Stimulated activated CD8-positive, alpha-beta memory T cell treated with anti-CD3 and anti-CD28 coated beads, Interleukin-7, amount 100 ng/mL, for 48 hours (primary cell): ENCODE results near the gene MTARC2.

Experiments
- DNase-seq, 2 donors: peaks; one replicate each; pipeline ENCODE4 v3.0.0-alpha.2; 2020; ENCODE audit warnings: low read depth in 1 of 2; ENCODE audit errors: extremely low read depth in 1 of 2

MTARC2 gene

DNA sequence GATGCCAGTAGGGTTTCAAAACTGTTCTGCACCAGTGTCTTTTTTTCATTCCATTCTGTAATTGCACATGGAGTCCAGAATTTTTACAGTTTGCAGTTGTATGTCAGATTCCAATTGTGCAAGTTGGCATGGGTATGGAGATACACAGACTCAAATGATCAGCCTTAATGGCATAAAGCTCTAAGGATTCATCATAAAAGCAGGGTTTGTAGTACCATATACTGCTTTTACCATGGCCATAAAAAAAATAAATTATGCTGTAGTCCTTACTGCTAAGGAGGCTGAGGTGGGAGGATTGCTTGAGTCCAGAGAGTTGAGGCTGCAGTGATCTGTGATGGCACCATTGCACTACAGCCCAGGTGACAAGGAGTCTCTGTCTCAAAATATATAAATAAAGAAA lies 48.9 kb downstream of the MTARC2 start:
- DNase-seq = no peak

DNA sequence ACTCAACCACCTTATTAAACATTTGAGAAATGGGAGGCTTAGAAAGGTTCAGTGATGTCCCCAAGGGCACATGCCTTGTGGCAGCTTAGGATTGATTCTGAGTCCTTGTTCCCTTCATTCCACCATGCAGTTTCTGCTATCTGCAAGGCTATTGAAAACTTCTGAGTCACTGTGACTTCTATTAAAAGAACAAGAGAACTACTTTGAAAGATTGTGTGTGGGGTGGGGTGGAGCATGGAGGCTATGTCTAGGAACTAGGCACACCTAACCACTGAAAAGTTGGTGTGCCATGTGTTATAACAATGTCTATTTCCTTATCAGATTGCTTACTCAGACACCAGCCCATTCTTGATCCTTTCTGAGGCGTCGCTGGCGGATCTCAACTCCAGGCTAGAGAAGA lies 49.4 kb downstream of the MTARC2 start:
- no peak for DNase-seq

DNA sequence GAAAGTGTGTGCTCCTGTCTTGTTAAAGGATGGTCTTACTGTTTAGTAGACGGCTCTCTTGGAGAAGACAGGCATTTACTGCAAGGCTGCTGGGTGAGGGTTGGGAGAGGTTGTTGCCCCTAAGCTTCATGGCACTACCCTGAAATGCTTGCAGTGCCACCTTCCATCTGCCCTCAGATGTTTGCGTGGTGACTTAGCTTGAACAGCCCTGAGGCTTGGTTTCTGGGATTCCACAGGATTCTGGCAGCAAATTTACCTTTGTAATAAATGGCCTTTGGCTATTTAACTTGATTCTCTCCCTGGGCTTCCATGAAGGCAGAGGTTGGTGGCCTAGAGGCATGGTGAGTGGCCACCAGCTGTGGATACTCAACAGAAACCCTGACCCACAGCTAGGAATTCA lies 50.2 kb downstream of the MTARC2 start:
- no peak for DNase-seq

DNA sequence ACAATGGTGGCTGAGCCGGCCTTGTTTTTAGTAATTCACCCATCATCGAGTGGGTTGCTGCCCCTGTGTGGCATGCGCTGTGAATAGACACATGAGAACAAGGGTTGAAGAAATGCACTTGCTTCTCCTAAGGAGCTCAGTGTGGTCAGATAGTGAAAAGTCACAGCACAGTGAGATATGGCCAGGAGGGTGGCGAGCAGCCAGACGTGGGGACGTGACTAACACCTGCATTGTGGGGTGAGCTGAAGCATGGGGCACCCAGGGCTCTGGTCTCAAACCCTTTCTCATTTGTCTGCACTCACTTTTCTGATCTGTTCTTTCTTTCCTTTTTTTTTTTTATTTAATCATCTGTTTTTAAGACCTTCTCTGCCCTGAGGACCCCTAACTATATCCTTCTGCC lies 52.1 kb downstream of the MTARC2 start:
- no peak for DNase-seq

DNA sequence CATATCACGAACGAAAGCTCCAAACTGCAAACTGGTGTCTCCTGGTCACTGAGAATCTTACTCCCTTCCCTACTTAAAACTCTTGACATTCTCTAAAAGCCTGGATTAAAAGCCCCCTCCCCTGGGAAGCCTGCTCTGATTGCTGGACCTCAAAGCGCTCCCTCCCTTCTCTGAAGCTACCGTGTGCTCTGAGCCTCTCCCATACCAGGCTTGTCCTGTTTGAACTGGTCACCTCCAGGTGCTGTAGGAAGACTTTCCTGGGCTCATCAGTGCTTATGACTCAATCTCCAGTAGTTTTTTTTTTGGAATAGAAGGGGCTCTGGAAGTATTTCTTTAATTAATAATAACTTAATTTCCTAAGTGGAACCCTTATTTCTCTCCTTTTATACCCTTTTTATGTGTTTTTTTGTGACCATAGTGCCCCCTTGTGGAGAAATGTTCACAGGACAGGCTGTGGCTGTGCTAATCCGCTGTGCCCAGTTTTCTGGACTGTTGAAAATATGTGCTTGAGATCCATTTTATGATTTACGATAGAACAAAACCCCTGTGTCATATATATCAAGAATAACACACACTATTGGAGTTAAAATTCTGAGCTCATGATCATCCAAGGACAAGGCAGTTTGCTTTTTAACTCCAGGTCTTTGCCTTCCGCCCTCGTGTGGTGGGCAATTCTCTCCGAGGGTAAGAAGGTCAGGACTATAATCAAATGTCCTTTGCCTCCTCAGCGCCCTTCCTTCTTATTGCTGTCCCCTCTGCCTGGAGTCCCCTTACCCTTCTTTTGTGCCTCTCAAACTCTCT lies 55.5 kb downstream of the MTARC2 start:
- DNase-seq = no peak

DNA sequence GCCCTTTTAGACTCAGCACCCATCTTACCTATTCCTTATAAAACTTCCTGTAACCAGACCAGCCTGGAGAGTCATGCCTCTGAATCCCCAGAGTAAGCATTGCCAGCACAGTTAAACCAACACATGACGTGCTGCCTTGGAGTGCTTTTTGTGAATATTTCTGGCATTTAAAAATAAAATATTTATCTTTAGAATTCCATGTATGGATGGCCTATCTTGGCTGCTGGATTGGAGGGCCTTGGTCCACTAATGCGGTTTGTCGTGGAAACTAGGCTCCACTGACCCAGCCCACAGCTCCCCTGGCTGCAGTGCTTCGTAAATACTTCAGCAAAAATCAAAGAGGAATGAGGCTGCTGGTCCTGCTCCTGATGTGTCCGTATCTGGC lies 56.1 kb downstream of the MTARC2 start:
- no peak for DNase-seq

DNA sequence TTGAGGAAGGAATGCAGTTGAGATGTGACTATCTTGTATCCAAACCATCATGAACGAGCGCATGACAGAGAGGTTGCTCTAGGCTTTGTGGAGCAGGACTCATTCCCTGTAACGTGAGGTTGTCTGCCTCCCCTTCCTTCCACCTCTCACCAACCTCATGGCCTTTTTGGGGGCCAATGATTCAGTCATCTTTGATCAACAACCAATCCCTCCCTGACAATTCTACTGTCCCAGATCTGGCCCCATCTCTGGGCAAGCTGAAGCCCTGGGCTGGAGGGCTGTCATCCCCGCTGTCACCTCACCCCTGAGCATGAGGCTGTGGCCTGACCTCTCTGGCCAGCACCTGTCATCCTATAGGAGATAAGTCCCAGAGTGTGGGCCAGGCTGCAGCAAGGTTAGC lies 58.3 kb downstream of the MTARC2 start:
- no peak for DNase-seq

DNA sequence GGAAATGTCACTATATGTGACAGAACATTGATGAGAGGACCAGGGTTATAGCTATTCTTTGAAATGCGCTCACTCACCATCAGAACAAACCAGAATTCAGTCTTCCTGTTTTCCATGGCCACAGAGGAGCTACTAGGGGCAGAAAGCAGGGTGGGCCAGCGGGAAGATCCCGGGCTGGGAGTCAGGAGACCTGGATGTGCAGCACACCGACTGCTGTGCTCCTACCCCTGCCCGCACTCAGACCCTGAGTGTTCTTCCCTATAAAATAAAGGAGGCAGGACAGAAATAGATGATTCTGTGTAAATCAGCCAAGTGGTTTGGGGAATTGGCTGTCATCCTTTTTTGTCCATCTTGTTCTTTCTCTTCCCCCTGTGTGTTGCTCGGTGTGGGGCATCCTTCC lies 59.6 kb downstream of the MTARC2 start:
- no peak for DNase-seq

DNA sequence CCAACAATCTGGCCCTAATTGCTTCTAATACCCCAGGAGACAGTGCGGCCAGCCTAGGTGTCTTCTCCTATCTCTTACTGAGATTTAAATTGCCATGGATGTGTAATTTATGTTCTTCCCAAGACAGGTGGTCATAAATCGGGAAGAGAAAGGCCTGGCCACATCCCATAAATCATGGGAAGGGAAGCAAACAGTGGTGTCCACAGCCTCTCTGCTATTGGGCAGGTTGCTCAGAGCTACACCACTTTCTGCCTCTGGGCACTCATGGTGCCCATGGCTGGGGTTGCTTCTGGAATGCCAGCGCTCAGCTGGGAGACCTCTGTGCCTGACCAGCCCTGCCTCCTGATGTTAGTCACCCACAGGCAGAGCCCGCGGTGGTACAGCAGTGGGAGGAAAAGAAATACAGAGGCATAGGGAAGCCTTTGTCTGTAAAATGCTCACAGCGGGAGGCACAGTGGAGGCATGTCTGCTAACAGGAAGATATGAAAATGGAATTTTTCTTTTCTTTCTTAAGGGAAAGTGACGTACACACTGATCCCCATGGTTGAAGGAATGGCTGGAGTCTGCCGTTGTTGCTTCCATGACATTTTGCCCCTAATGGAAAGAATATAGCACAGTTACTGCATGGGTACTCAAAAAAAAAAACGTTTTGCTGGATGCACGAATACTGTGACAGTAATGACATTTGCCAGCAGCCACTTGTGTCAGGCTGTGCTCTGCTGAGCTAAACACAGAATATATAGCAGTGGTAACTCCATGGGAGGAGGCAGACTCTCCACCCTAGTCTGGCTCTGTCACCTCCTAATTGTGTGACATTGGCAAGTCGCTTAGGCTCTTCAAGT lies 60.4 kb downstream of the MTARC2 start:
- no peak for DNase-seq

DNA sequence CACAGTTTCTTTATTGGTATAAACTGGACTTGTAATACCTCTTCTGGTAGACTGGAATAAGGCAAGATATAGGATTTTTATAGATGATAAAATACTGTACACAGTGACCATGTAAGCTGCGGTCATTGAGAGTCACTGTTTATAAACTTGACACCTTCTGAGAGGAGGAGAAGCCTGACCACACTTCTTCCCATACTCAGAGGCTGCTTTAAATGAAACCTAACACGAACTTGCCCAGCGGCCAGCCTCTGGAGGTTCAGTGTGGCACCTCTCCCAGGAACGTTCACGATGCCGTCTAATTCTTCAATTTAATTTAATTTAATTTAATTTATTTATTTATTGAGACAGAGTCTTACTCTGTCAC lies 61.0 kb downstream of the MTARC2 start:
- no peak for DNase-seq

DNA sequence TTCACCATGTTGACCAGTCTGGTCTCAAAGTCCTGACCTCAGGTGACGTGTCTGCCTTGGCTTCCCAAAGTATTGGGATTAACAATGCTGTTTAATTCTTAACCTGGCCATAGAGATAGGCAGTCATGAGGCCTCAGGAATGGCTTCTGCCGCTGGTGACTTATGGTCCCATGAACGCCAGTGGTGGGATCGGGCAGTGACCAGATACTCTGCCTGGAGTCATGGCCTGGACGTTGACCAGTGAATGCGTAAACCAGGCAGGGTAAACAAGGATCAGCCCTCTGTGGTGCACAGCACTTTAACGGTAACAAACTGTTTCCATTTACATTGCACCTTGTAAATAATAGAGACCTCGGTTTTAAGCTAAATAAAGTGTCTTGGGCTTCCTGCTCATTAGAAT lies 61.6 kb downstream of the MTARC2 start:
- DNase-seq = no peak

DNA sequence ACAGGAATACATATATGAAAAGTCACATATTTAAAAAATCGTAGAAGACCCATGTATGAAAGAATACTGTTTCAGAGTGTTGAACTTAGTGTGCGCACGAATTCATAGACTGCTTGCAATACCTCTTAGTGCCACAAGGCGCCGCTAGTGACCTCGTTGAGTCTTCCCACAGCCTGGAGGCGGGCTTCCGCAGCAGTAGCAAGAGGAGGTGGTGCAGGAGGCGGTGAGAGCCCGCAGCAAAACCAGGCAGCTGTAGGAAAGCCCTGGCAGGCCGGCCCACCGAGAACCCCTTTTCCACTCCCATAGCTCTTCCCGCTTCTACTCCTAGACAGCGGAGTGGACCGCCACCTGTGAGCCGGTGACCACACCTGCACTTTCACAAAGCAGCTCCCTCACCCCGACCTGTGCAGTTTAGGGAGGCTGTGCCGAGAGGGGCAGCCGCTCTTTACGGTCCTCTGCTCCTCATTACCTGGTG lies 62.1 kb downstream of the MTARC2 start:
- peak; percentile 23 to 50 for DNase-seq

DNA sequence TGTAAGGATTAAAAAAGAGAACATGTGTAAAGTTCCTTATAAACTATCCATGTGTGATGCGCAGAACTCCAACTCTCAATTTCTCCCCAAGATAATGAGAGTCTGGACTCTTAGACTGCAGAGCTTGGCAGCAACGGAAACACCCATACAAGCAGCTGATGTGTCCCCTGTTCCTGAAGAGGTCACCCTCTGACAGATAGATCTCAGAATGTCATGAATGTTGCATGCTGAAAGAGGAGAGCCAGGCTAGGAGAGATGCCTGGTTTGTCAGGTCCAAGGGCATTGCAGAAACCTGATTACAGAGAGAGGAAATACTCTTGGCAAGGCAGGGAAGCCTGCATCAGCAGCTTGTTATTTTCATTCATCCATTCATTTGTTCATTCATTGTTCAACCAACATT lies 62.8 kb downstream of the MTARC2 start:
- no peak for DNase-seq

DNA sequence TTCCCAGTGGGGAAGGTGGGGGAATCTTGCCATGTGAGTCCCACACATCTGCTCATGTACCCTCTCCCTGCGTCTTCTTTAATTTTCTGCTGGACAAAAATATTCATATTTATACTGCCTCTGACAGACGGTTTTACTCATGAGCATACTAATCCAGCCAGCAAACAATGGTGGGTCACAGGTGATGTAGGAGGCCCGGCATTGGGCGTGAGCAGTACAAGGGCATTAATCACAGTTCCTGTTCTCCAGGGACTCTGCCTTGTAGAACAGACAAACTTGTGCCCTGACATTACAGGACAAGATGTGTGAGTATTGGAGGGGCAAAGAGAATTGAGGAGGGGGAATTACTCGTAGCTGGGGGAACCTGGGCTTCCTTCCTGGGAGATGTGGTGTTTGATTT lies 63.6 kb downstream of the MTARC2 start:
- DNase-seq = no peak

DNA sequence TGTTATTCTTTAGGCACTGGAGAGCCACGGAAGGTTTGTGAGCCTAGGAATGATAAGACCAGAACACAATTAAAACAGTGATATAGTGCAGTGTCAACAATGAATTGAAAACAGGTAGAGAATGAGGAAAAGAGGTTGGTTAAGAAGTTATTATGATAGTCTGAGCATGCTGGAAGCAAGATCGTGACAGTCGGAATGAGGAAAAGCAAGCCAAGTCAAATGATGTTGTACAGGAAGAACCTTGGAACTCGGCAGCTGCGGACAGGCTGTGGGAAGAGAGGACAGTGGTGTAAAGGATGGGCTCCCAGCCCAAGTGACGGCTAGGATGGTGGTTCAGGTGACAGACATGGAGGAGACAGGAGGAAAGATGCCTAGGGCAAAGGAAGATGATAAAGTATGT lies 64.2 kb downstream of the MTARC2 start:
- no peak for DNase-seq

DNA sequence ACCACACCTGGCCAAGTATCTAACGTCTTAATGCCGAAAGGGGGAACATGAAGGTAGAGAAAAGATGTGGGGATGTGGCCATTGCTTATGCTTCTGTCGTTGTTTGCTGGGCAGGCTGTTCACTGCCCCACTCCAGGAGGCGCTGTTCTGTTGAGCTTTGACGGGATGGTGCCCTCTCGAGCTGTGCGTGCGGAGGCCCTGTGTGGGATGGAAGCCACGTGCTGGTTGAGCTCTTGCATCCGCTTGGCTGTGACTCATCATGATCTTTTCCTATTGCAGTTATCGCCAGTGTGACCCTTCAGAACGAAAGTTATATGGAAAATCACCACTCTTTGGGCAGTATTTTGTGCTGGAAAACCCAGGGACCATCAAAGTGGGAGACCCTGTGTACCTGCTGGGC lies 64.9 kb downstream of the MTARC2 start:
- DNase-seq = no peak

DNA sequence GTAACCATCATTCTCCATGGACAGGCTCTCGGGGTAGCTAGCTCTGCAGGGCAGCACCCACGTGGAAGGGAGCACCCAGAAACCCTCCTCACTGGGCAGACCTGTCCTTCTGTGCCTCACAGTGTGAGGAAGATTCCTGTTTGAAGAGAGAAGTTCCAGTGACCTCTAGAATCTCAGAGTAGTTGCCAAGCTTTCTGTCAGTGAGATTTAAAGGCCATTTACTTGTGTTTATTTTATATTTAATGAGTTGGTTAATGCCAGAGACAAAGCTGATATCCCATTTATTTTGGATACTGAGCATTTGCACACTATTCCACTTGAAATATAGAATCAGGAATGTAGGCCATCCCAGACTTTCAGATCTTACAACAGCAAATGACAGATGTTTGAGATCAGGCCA lies 67.3 kb downstream of the MTARC2 start:
- no peak for DNase-seq

DNA sequence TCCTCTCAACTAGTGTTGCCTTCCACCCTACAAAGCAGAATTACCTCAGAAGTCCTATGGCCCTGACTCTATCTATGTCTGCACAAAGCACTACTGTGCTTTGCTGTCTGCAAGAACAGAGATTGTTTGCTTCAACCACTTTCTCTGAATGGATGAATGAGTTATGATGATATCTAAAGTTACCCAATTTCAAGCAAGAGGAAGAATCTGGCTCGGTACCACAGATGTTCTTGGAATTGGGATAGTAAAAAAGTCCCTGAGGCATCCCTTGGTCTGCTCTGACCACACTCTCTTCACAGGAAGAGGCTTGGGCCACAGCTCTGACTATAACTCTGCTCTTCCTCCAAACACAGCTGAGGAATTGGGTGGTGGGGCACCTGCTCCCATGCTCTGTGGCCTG lies 69.8 kb downstream of the MTARC2 start:
- DNase-seq = no peak

DNA sequence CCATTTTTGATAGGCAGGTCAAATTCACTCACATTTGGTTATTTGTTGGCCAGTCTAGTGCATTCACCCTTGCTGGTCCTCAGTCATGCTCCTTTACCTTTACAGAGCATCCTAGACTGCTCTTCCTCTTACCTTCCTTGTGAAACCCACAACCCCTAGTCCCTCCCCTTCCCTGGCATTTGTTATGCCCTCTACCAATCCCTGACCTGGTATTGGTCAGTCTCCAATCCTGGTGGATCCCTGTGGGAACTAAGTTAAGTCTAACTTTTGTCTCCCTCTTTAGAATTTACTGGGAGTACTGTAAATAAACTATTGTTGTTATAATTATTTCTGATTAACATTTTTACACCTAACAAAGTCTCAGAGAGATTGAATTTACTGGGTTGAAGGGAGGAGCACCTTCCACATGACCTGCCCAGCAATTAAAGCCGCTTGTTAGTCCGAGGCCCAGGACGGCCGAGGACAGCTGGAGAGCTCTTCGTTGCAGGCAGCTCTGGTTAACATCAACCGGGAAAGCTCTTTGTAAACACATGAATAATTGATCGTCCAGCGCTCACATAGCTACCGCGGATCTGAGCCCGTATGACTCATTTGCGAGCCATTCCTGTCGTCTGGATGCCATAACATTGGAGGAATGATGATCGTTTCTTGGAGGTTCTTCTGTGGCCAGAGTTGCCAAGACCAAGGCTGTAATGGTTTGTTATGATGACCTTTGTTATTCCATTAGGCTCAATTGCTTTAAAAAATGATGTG lies 70.5 kb downstream of the MTARC2 start:
- DNase-seq = no peak

DNA sequence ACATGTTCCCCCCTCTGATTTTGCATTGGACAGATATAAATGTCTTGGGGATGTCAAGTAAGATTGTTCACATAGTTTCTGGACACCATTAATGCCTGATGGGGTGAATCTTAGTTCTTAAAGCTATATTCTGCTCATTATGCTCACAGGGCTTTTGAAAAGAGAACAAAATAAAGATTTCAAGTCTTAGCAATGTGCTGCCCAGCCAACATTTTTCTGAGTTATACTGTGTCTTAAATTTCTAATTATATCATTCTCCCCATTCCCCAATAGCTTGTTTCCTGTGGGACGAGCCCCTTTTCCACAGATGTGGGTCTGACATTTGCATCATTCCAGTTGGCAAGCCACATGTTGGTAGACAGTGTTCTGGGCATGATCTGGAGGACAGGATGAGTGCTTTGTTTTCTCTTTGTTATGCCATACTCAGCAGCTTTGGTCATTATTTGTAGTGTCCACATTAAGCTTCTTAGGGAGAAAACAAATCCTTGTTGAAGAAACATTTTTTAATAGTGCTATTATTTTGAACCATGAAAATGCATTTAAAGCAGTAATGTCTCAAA lies 71.4 kb downstream of the MTARC2 start:
- no peak for DNase-seq
